Stimulated activated CD8-positive, alpha-beta memory T cell treated with anti-CD3 and anti-CD28 coated beads, Interleukin-7, amount 100 ng/mL, for 48 hours (primary cell): ENCODE results near the gene DOCK1.

Experiments used
- DNase-seq, 2 donors: peaks; one replicate each; pipeline ENCODE4 v3.0.0-alpha.2; 2020; ENCODE audit warnings: low read depth in 1 of 2; ENCODE audit errors: extremely low read depth in 1 of 2

Gene DOCK1

DNA sequence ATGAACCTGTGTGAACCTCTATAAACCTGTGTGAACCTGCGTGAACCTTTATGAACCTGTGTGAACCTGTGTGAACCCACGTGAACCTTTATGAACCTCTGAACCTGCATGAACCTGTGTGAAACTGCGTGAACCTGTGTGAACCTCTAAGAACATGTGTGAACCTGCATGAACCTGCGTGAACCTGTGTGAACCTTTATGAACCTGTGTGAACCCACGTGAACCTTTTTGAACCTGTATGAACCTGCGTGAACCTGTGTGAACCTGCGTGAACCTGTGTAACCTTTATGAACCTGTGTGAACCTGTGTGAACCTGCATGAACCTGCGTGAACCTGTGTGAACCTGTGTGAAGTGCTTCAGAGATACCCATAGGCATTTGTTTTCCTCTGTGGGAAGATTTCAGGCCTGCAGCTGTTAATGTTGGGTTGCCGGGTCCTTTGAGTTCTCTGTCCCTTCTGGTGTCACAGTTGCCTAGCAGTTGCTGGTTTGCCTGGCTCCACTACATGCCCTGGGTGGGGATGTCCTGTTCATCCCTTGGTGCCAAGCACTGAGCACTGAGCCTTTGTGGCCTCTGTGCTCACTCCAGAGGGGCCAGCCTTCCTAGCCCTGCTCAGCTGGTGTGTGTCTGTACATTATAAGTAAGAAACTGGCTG is 97.9 kb downstream of the DOCK1 start:
- DNase-seq = no peak

DNA sequence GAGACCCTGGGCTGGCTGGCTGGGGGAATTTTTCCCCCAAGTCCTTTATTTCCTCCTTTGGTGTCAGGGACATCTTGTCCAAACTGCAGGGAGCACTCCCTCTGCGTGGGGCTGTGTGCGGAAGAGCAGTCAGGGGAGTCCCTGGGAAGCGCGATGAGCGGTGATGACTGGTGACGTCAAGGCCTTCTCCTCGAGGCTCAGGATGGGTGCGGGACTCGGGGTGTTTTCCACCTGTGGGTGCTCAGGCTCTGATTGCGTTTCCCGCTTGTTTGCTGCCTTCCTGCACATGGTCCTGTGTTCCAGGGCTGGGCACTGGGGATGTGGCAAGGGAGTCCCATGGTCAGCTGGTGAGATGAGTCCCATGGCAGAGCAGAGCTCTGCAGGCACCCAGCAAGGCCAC is 101.2 kb downstream of the DOCK1 start:
- DNase-seq = no peak

DNA sequence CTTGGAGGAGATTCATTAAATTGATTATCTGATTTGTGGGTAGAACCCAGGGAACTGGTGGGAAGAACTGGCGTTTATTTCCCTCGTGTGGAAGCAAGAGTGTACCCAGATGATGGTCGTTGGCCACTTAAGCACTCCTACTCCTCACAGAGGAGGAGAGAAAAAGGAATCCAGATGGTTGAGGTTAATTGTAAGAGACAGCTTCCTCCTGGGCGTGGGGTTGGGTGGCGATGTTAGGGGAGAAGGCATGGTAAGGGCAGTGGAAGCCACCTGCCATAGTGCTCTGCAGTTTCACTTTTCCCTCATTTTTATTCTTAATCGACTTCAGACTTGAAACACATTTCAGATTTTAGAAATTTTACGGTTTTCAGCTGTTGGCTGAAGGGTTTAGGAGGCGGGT is 104.1 kb downstream of the DOCK1 start:
- DNase-seq = no peak

DNA sequence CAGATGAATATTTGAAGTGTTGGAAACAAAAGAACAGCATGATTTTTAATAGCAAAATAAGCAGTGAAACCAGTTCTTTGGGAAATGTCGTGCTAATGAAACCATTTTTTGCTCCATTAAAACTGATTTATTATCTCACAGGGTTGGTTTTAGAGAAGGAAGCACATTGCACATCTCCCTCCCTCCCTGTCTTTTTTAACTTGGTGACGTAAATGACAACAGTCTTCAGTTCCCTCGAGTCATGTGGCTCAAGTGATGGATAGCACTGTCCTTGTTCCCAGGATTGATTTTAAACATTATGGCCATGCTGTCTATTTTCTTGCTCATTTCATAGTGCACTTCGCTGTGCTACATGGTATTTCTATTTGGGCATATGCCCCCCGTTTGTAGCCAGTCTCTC is 105.9 kb downstream of the DOCK1 start:
- DNase-seq = no peak

DNA sequence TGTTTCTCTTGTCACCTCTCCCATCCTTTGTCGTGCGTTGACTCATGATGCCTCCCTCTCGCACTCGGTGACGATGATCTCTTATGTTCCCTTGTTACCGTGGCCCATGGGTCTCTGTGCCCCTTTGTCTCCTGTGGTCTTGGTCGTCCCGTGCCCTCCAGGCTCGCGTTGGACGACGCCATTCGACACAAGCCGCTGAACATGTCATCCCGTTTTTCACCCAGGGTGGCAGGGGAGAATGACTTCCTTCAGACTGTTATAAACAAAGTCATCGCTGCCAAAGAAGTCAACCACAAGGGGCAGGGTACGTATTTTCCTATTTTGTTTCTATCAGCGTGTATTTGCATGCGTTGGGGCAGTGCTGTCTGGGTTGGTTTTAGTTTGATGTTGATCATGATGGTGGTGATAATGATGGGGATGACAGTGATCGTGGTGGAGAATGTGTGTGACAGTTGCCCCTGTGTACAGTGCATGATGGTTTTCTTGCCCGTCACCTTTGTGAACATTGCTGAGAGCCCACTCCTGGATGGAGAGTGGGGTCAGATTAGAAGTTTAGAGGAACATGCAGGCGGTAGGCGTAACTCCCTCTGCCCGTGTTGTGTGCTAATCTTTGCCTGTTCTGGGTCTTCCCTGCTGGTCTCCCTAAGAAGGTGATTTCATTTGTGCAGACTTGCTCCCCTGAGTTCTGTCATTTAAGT is 107.0 kb downstream of the DOCK1 start:
- no peak for DNase-seq

DNA sequence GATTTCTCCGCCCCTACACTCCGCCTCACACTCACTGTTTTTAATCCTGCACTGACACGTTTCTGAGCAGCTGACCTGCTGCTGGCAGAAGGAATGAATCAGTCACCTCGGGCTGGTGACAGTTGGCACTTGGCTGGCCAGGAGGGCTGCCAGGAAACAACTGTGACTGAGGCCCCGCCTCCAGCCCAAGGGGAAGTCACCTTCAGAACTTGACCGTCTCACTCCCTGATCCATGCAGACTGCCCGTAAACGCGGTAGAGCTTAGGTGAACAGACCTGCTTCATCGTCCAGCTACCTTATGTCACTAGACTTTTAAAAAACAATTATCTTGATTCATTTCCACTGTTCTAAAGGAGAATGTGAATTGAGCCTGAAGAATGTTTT is 107.5 kb downstream of the DOCK1 start:
- no peak for DNase-seq

DNA sequence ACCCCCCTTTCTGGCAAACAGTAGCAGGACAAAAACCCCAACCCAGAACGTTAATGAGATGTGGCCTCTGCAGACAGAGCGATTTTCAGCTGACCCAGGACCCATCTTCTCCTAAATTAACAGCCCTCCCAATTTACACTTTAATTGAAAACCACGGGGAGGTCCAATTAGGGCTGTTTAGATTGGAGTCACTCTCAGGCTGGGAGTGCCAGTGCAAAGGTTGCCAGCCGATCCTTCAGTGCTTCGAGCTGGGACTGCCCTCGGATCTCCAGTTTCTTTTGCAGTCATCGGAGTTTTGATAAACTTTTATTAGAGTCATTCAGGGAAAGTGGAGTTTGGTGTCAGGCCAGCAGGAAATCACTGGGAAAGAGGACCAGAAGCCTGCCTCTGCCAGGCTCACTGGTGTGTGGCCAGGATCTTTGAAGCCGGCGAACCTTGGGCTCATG is 108.0 kb downstream of the DOCK1 start:
- DNase-seq = no peak

DNA sequence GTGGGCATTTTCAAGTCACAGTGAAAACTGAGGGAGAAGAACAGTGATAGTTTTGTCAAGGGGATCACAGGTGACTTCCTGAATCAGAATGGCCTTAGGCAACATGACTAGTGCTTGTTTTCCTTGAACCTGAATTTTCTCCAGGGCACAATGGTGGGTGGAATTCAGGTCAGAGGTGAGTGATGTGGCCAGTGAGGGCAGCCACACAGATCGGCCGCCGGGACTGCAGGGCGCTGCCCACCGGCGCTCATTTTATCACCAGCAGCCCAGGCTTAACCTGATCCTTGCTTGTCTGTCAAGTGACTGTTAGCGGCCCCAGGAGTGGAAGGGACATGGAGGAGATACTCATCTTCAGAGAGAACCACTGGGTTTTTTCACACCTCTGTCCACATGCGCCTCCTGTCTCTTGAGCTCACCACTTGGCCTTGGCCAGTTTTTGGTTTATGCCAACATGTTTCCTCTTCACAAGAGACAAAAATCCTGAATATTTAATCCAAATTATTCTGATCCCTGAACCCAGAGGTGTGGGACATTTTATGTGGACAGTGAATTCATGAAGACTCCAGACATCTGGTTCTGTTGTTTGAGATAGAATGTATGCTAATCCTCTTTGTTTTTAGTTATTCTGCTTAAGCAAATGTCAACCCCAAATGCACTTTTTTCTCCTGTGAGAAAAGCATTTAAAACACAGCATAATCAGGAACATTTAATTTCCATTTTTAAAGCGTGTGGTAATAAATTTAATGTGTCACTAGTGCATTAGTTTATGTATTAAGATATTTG is 108.7 kb downstream of the DOCK1 start:
- DNase-seq = no peak

DNA sequence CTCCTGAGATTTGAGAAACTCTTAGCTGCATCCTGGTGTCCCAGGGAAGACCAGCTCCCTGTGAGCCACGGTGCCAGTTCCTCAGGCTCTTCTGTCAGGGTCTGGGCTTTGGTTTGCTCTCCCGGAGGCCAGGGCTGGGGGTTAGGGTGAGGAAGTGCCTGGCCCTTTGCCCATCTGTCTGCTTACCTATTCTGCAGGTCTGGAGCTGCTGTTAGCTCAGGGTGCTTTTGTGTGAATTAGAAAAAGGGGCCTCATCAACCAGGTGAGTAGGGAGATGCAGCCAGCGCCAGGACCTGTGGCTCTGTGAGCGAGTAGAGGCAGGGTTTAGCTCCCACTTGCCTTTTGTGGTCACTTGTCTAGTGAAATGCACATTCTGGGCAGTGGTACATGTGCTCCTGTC is 109.4 kb downstream of the DOCK1 start:
- no peak for DNase-seq

DNA sequence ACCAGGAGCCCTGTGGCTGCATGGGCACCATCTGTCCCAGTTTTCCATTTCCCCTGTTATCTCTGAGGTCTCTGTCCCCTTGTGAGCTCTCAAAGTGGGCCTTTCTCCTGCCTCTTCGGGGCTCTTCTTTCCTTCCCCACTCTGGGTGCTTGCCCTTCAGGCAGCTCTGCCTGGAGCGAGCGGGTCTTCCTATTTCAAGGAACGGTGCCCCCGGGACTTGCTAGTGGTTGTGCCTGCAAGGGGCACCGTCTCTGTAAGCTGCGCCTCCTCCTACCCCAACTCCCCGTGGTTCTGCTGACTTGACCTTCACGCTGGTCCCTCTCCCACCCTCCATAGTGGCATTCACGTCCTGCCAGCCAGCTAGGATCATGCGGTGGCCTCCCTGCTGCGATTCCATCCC is 110.1 kb downstream of the DOCK1 start:
- DNase-seq = no peak

DNA sequence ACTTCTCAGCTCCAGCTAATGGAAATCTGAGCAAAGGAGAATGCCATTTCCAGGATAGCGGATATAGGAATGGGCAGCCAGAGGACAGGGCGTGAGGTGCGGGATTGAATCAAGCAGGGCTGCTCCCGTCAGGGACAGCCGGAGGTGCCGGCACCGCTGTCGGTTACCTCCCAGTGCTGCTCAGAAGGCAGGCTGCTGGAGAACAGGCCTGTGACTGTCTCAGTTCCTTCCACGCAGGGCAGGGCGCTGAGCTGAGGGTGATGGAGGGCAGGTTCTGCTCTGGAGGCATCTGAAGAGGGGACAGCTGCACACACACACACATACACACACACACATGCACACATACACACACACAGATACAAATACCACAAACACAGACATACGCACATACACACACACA is 111.1 kb downstream of the DOCK1 start:
- DNase-seq = no peak

DNA sequence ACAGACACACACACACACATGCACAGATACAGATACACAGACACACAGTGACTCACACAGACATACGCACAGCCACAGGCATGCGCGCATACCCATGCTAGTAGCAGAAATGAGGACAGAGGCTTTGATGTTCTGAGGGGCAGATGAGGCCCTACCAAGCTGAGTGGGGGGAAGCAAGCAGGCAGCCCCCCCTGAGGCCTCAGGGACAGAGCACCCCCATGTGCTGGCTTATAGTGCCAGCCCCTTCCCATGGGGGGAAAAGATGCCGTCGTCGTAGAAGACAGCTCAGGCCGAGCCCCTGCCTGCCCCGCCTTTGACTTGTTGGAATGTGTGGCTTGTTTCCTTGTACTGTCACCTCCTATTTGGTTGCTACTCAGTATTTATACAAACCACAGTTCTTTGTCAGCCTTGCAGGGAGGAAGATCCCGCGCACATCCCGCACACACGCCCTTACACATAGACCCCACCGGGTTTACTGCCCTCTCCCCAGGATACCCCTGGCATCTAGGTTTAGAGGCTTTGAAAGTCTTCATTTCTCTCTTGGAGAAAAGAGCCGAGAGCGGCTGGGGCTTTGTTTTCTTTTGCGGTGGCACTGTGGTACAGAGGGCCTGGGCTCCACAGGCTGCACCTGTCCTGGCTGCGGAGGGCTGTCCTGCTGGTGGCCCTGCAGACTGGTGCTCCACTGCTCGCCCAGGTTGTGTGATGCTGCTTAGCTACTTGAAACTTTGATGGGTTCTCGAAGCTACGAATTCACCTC is 112.5 kb downstream of the DOCK1 start:
- DNase-seq = no peak

DNA sequence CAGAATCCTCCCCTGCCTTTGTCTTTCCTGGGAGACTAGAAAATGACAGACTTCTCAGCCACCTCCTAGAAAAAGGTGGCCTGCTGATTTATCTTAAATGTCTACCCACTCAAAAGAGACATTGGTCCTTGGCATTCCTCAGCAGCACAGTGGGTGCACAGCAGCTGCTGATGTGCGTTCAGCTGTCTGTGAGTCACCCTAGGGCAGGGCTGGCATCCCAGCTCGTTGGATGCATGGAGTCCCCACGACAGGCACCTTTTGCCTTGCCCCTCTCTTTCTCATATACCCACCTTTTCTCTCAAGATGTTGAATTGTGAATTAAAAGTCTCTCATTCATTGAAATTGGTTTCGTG is 113.0 kb downstream of the DOCK1 start:
- DNase-seq = no peak

DNA sequence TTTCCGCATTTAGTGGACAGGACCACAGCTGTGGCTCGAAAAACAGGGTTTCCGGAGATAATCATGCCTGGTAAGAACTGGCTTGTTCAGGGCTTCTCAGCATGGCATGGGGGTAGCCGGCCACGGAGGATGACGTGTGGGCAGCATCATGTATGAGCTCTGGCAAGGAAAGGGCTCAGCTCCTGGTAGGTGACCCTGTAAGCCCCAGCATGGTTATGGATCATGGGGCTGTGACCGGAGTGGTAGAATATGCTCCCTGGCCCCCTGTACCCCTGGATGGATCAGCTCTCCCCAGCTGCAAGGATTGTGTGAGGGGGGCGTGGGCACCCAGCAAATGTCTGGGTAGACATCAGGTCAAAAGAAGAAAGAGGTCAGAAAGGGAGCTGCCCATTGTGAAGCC is 113.5 kb downstream of the DOCK1 start:
- DNase-seq = no peak

DNA sequence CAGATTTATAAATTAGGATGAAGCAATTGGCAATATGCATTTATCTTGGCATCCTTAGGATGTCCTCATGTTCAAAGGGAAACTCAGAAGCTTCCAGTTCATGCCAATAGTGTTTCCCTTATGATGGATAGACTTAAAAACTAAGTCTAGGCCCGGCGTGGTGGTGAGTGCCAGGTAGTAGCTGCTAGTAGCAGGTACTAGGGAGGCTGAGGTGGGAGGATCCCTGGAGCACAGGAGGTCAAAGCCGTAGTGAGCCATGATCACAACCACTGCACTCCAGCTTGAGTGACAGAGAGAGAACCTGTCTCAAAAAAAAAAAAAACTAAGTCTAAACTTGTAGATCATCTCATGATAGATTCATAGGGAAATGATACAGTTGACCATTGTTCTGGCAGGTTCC is 115.0 kb downstream of the DOCK1 start:
- DNase-seq = no peak

DNA sequence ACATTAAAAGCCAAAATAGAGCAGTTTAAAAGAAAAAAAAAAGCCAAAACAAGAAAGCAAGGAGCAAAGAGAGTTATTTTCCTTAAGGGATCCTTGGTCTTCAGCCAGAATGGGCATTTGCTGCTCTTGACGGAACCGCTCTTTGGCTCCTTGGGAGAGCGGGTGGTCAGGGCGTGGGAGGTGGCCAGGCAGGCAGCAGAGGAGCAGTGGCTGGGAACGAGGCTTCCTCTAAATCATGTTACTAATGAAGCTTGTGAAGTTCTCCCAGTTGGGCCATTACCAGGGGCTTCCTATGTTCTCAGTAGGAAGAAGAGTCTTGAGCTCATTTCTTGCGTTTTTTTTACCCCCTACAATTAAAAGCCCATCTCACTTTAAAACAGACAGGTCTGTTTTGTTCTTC is 116.6 kb downstream of the DOCK1 start:
- no peak for DNase-seq

DNA sequence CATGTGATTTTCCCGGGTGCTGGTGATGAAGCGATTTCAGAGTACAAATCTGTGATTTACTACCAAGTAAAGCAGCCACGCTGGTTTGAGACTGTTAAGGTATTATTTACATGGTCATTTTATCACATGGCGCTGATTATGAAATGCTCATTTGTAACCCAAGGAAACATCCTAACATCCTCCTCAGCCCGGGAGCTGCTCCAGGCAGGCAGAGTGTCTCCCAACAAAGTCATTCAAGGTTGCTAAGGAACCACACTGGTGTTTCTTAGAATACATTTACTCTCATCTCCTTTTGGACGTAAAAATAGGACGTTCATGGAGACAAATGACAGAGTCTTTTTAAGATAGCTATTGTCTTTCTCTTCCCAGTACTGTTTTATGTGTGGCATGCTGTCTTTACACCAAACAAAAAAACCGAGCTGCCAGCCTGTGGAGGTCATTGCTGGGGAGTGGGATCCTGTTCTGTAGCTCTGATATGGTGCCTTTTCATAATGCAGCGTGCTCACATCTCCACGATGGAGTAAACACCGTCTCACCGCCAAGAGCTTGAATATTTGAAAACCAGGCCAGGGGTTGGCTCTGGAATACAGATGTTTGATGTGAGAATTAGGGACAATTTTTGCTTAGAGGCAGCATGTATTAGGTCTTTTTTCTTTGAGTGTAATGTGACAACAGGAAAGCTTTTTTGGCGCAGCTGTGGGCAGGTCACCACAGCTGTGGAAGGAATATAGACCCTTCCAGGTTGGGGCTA is 119.6 kb downstream of the DOCK1 start:
- no peak for DNase-seq

DNA sequence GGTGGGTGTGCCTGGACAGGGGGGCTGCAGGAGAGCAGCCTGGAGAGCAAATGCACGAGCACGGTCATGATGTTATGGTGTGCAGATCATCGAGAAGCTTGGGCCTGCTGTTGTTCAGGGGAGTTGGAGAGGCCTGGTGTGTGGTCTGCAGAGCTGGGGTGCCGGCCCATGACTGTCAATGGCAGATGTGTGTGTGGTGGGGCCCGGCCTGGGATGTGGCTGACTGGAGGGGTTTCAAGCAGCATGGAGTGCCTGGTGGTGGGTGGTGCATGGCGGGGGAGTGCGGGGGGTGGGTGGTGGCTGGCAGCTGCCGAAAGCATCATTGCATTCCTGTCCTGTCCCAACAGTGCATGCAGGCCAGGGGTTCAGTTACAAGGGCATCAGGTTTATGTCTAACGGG is 122.6 kb downstream of the DOCK1 start:
- DNase-seq = no peak

DNA sequence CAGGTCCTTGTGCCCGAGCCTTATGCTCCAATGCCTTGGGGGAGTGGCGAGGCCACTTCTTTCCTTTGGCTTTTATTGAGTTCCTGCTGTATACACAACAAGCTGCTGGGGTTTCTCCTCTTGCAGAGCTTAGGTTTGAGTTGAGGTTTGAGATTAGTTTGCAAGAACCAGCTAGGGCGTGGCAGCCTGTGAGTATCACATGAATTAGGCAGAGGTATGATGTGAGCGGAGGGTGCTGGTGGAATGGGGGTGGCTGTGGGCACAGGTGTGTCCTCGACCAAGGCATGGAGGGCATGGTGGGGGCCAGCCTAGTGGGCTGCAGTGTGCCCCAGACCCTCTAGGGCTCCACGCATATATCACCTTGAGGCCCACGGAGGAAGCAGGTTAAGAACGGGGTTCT is 123.3 kb downstream of the DOCK1 start:
- no peak for DNase-seq

DNA sequence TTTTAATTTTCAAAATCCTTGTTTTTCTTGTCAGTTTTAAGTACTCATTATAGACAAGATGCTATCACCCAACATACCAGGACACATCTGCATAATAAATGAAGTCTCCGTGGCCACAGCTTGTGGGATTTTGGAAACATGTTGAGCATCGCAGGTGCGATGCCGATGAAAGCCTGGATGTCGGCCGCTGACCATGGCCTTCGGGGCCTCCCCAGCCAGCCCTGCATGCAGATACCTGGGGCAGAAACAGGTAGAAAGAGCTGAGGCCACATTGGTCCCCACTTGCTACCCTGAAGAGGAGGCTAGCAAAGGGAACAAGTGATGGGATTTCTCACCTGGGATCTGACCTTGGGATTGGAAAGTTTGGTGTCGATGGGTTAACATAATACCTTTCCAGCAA is 123.8 kb downstream of the DOCK1 start:
- DNase-seq = no peak
